Spleen (tissue), 11 donors: ENCODE measurements around the gene FDX1. TPM values are rescaled to one million over a fixed set of nuclear protein-coding genes. Genes with fewer than 3 reads are reported as not detected.
A peak's percentile ranks its signal among the peaks of the same experiment; 100 is the strongest.

Experiments
- DNase-seq: peaks from one replicate; pipeline ENCODE4 v3.0.0-alpha.2; 2020
- H3K27ac ChIP-seq, 8 donors: fragments of 200-600 bp; sonication (generic) in 7 of 8; 1 replicate in 4 of 8; 2 replicates in 4 of 8; pipeline versions ENCODE4 v1.5.0 to v1.8.0; 2016 to 2021; ENCODE audit warnings: inconsistent platforms in 4 of 8, mild to moderate bottlenecking in 4 of 8, moderate library complexity in 1 of 8
- H3K27me3 ChIP-seq, 7 donors: fragments of 200-600 bp; sonication (generic) in 6 of 7; replicated peaks in 1 of 7; 1 replicate in 4 of 7; 2 replicates in 3 of 7; pipeline versions ENCODE4 v1.5.0 to v1.8.0; 2016 to 2021; ENCODE audit warnings: inconsistent platforms in 3 of 7, mild to moderate bottlenecking in 1 of 7
- H3K36me3 ChIP-seq, 6 donors: fragments of 200-600 bp; sonication (generic) in 5 of 6; 1 replicate in 4 of 6; 2 replicates in 2 of 6; pipeline versions ENCODE4 v1.5.0 to v1.8.0; 2016 to 2021; ENCODE audit warnings: inconsistent platforms in 2 of 6
- H3K4me1 ChIP-seq, 6 donors: fragments of 200-600 bp; sonication (generic) in 5 of 6; 1 replicate in 3 of 6; 2 replicates in 3 of 6; pipeline versions ENCODE4 v1.5.0 to v1.8.0; 2016 to 2021; ENCODE audit warnings: inconsistent platforms in 3 of 6
- H3K4me3 ChIP-seq, 8 donors: fragments of 200-600 bp; sonication (generic) in 7 of 8; 1 replicate in 4 of 8; 2 replicates in 4 of 8; pipeline versions ENCODE4 v1.5.0 to v1.8.0; 2016 to 2021; ENCODE audit warnings: inconsistent platforms in 4 of 8, mild to moderate bottlenecking in 4 of 8, moderate library complexity in 2 of 8
- H3K9me3 ChIP-seq, 8 donors: fragments of 200-600 bp; sonication (generic) in 7 of 8; 1 replicate in 4 of 8; 2 replicates in 4 of 8; pipeline versions ENCODE4 v1.5.0 to v1.8.0; 2016 to 2021; ENCODE audit warnings: inconsistent platforms in 4 of 8
- CTCF ChIP-seq, 11 experiments: fragments of 200-600 bp in 7 of 11; fragments of 450-650 bp in 4 of 11; sonication (generic) in 4 of 11; IDR thresholded peaks in 8 of 11; conservative IDR thresholded peaks in 3 of 11; 1 replicate in 7 of 11; 2 replicates in 4 of 11; pipeline versions ENCODE4 v1.4.0 to v1.8.0; 2016 to 2021; ENCODE audit warnings: antibody characterized with exemption in 11 of 11, inconsistent platforms in 4 of 11, mild to moderate bottlenecking in 1 of 11
- POLR2A ChIP-seq, 3 donors: fragments of 450-650 bp; IDR thresholded peaks; one replicate each; pipeline ENCODE4 v1.5.1; 2017; ENCODE audit warnings: antibody characterized with exemption in 3 of 3, mild to moderate bottlenecking in 1 of 3
- POLR2AphosphoS5 ChIP-seq, 3 donors: sonication (generic); formaldehyde crosslinking; IDR thresholded peaks; one replicate each; pipeline ENCODE4 v1.5.1; 2017; ENCODE audit warnings: antibody characterized with exemption in 3 of 3
- WGBS, 5 donors: extraction: QIAGEN DNeasy Blood & Tissue Kit in 3 of 5; methylation state at CpG; one replicate each; pipeline versions ENCODE4 v1.1.5 to v1.1.7; 2013 to 2018; 5-methylcytosine and 5-hydroxymethylcytosine counted together
- intact Hi-C: fragments of 100-400 bp; cut with DNase I; formaldehyde crosslinking; loops from one replicate; pipeline ENCODE4 v1.15.0; 2023; ENCODE audit warnings: low total_unique reads
- polyA plus RNA-seq, 3 donors: library from polyadenylated mRNA; stranded (reverse); fragments of 200-250 nt; gene quantifications; one replicate each; pipeline ENCODE4 v1.2.1, GENCODE V29; 2013
- total RNA-seq, 7 donors: library from RNA; depleted of rRNA in 3 of 7; stranded (reverse); fragments of >200 nt in 3 of 7; fragmentation: NEBNext Ultra II Directional in 4 of 7; extraction: Animal tissue kit (Norgen Biotek cat#: 25700) in 4 of 7; gene quantifications; one replicate each; pipeline versions ENCODE4 v1.1.0 to v1.2.1, GENCODE V29; 2016 to 2021
- donor health status: healthy with polysubstance abuse.
- donor health status: DM: no; HTN: no; CAD: no; lungs with moderate emphysema.
- donor health status: DM: no; HTN: no; CAD: no.
- donor health status: Bipolar disorder and iron deficiency.
- donor health status: healthy.
- donor health status: DM: no; HTN: no; CAD: no.
- donor health status: DM: yes; HTN: yes; CAD: no.

FDX1 gene
- total and polyA plus RNA-seq, 10 donors = 7.9 to 15.7 (median 10.3) TPM

GRCh38 chr11:110446594-110446993 is 16.8 kb downstream of the FDX1 start:
- no peak for DNase-seq
- H3K9me3 ChIP-seq = no peaks in the 10 kb centered on the region
- no peak overlapping the region for H3K27ac ChIP-seq
- H3K27me3 ChIP-seq = no peaks in the 10 kb centered on the region
- peaks cover 0 to 7% (median 0%) of the 10 kb centered on the region in 6 donors for H3K4me1 ChIP-seq
- no peak for TF ChIP-seq CTCF (IDR thresholded peaks at IDR 0.05 in 8 of 11, conservative IDR thresholded peaks at IDR 0.05 in 3 of 11)
- no peak for TF ChIP-seq POLR2AphosphoS5 (IDR thresholded peaks at IDR 0.05)
- no peak for TF ChIP-seq POLR2A (IDR thresholded peaks at IDR 0.05)
- intact Hi-C loops = loop anchor here (10.0 kb wide), 1 partner anchor 998 kb away; no protein-coding TSS in a partner anchor
- no peak overlapping the region for H3K4me3 ChIP-seq
- H3K36me3 ChIP-seq = peaks cover 0 to 50% (median 9%) of the 10 kb centered on the region in 6 donors
- 92 to 98% (median 95%) methylated on average over 10 of the region's 10 CpGs for WGBS, 5 donors

- intact Hi-C loops = loop anchor here (10.0 kb wide), 1 partner anchor 997 kb away; no protein-coding TSS in a partner anchor
Measured at GRCh38 chr11:110447343-110447742, 17.6 kb downstream of the FDX1 start.

DNA sequence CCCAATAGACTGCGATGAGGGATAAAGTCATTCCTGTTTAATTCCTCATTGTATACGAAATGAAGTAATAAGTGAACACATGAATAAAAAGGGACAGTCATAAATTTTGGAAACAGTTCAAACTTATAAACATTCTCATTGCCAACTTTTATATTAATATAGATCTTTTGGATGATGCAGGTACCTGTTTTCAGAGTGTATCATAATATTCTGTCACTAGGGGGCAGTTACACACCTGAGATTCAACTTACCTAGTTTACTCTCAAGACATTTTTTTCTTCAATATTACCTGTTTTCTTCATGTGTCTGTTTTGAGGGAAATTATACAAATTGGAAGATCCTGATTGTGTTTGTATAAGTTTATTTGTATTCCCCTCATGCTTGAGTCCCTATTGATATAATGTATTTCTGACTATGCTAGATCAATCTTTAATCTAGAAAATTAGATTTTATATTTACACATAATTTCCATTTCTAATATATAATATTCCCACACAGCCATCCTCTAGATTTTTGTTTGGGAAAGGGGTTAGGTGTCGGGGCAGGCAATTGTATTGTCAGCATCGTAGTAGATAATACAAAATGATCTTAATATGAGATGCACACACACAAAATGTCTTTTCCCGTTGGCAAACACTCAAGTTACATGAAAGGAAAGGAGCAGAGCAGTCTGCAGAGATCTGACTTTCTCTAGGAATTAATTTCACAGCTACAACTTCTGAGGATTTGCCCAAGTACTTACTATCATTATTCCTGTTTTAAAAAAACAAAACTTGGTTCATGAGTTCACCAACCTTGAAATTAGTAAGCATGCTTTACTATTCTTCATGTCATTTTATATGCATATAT is 18.4 kb downstream of the FDX1 start:
- TF ChIP-seq POLR2AphosphoS5 (IDR thresholded peaks at IDR 0.05) = no peak
- TF ChIP-seq CTCF (IDR thresholded peaks at IDR 0.05 in 8 of 11, conservative IDR thresholded peaks at IDR 0.05 in 3 of 11) = peak in 7 of 11 experiments; percentile 12 to 49 (median 36)
- Histone ChIP-seq H3K9me3 (no peaks in the 10 kb centered on the region), H3K4me3 (no peak overlapping the region), H3K27me3 (no peaks in the 10 kb centered on the region), H3K27ac (no peak overlapping the region), H3K36me3 (peaks cover 0 to 37% (median 6%) of the 10 kb centered on the region in 6 donors), H3K4me1 (peaks cover 0 to 7% (median 0%) of the 10 kb centered on the region in 6 donors)
- no peak for DNase-seq
- 81 to 88% (median 85%) methylated on average over 5 of the region's 5 CpGs for WGBS, 5 donors
- intact Hi-C loops = loop anchor here (10.0 kb wide), 1 partner anchor 997 kb away; no protein-coding TSS in a partner anchor

More at GRCh38 chr11:110447343-110447742, 17.6 kb downstream of the FDX1 start:
- Histone ChIP-seq H3K36me3 (peaks cover 0 to 45% (median 9%) of the 10 kb centered on the region in 6 donors), H3K4me3 (no peak overlapping the region), H3K27ac (no peak overlapping the region), H3K4me1 (peaks cover 0 to 7% (median 0%) of the 10 kb centered on the region in 6 donors), H3K9me3 (no peaks in the 10 kb centered on the region), H3K27me3 (no peaks in the 10 kb centered on the region)
- DNase-seq = no peak
- TF ChIP-seq CTCF (IDR thresholded peaks at IDR 0.05 in 8 of 11, conservative IDR thresholded peaks at IDR 0.05 in 3 of 11) (no peak), POLR2A (IDR thresholded peaks at IDR 0.05) (no peak)
- 89 to 95% (median 94%) methylated on average over 4 of the region's 4 CpGs for WGBS, 5 donors

GRCh38 chr11:110450246-110450645 is 20.5 kb downstream of the FDX1 start:
- H3K27ac ChIP-seq = no peak overlapping the region
- peaks cover 0 to 18% (median 6%) of the 10 kb centered on the region in 6 donors for H3K36me3 ChIP-seq
- no peak overlapping the region for H3K4me3 ChIP-seq
- H3K9me3 ChIP-seq = no peaks in the 10 kb centered on the region
- H3K4me1 ChIP-seq = peaks cover 0 to 21% (median 3%) of the 10 kb centered on the region in 6 donors
- WGBS, 5 donors = 91 to 99% (median 93%) methylated on average over 2 of the region's 2 CpGs
- no peaks in the 10 kb centered on the region for H3K27me3 ChIP-seq
- intact Hi-C loops = no loop called here
- TF ChIP-seq POLR2A (IDR thresholded peaks at IDR 0.05) = no peak
- no peak for TF ChIP-seq CTCF (IDR thresholded peaks at IDR 0.05 in 8 of 11, conservative IDR thresholded peaks at IDR 0.05 in 3 of 11)
- no peak for TF ChIP-seq POLR2AphosphoS5 (IDR thresholded peaks at IDR 0.05)
- no peak for DNase-seq
